GM12865 (cell line): ENCODE results near the gene ATXN7L1.

Experiments used
- DNase-seq: peaks from one replicate; pipeline ENCODE4 v3.0.0; 2010; ENCODE audit warnings: low read depth
- H3K4me3 ChIP-seq: 2 replicates; pipeline ENCODE4 v1.5.1; 2011; ENCODE audit warnings: mild to moderate bottlenecking, low read depth, low read length, control low read depth
- CTCF ChIP-seq: IDR thresholded peaks from 2 replicates; pipeline ENCODE4 v1.5.1; 2011; ENCODE audit warnings: low read length, control low read depth, low read depth, inconsistent platforms; ENCODE audit not compliant: insufficient read depth; ENCODE audit errors: missing control alignments

The ATXN7L1 gene

GRCh38 chr7:105578496-105578895 lies 297.9 kb downstream of the ATXN7L1 start:
- H3K4me3 ChIP-seq: no peak overlapping the region
- no peak for DNase-seq
- TF ChIP-seq CTCF: no peak

- TF ChIP-seq CTCF: no peak
These were observed 299.1 kb downstream of the ATXN7L1 start for GRCh38 chr7:105577251-105577650.

GRCh38 chr7:105571891-105572290 lies 304.5 kb downstream of the ATXN7L1 start:
- no peak overlapping the region for H3K4me3 ChIP-seq
- DNase-seq: no peak
- TF ChIP-seq CTCF: no peak

More at GRCh38 chr7:105577251-105577650, 299.1 kb downstream of the ATXN7L1 start:
- no peak for DNase-seq
- H3K4me3 ChIP-seq: no peak overlapping the region

- H3K4me3 ChIP-seq: no peak overlapping the region
- no peak for TF ChIP-seq CTCF
- no peak for DNase-seq
These were observed 308.6 kb downstream of the ATXN7L1 start for GRCh38 chr7:105567821-105568220.

GRCh38 chr7:105567024-105567423 lies 309.4 kb downstream of the ATXN7L1 start:
- DNase-seq: no peak
- H3K4me3 ChIP-seq: no peak overlapping the region
- no peak for TF ChIP-seq CTCF

GRCh38 chr7:105565190-105565589 lies 311.2 kb downstream of the ATXN7L1 start:
- no peak overlapping the region for H3K4me3 ChIP-seq
- DNase-seq: no peak
- TF ChIP-seq CTCF: no peak

GRCh38 chr7:105559926-105560325 lies 316.5 kb downstream of the ATXN7L1 start:
- no peak for DNase-seq
- no peak overlapping the region for H3K4me3 ChIP-seq
- TF ChIP-seq CTCF: no peak
